Mesendoderm (in vitro differentiated cells): ENCODE data around the gene FANCE.
A peak's percentile ranks its signal among the peaks of the same experiment; 100 is the strongest.

Source experiments
- DNase-seq: peaks from one replicate; pipeline ENCODE4 v3.0.0; 2013
- H2AK5ac ChIP-seq: 2 replicates; pipeline ENCODE4 v1.6.1; 2013; ENCODE audit warnings: low read length, inconsistent platforms
- H2BK120ac ChIP-seq: 2 replicates; pipeline ENCODE4 v1.6.1; 2013; ENCODE audit warnings: low read depth, mild to moderate bottlenecking, low read length, moderate library complexity, mixed read lengths
- H2BK15ac ChIP-seq: replicated peaks from 2 replicates; pipeline ENCODE4 v1.6.1; 2013; ENCODE audit warnings: low read depth, mild to moderate bottlenecking, moderate library complexity
- H2BK5ac ChIP-seq: 2 replicates; pipeline ENCODE4 v1.6.1; 2013; ENCODE audit warnings: low read length, inconsistent platforms
- H3K18ac ChIP-seq: 2 replicates; pipeline ENCODE4 v1.6.1; 2013; ENCODE audit warnings: mild to moderate bottlenecking, low read length, mixed read lengths
- H3K23ac ChIP-seq: one replicate; pipeline ENCODE4 v1.6.1; 2013; ENCODE audit warnings: low read length
- H3K27ac ChIP-seq: 2 replicates; pipeline ENCODE4 v1.5.1; 2013; ENCODE audit warnings: low read depth, mild to moderate bottlenecking, inconsistent platforms, low read length, moderate library complexity
- H3K27me3 ChIP-seq: 2 replicates; pipeline ENCODE4 v1.6.1; 2013; ENCODE audit warnings: low read length, control low read depth, mild to moderate bottlenecking, inconsistent platforms; ENCODE audit not compliant: insufficient read depth, poor library complexity
- H3K36me3 ChIP-seq: 2 replicates; pipeline ENCODE4 v1.6.1; 2013; ENCODE audit warnings: low read length, inconsistent platforms; ENCODE audit not compliant: control insufficient read depth, insufficient read depth
- H3K4ac ChIP-seq: one replicate; pipeline ENCODE4 v1.6.1; 2013; ENCODE audit warnings: low read depth, mild to moderate bottlenecking, low read length, moderate library complexity
- H3K4me1 ChIP-seq: 2 replicates; pipeline ENCODE4 v1.6.1; 2013; ENCODE audit warnings: low read depth, low read length, inconsistent platforms; ENCODE audit not compliant: control insufficient read depth
- H3K4me2 ChIP-seq: 2 replicates; pipeline ENCODE4 v1.6.1; 2013; ENCODE audit warnings: low read length
- H3K4me3 ChIP-seq: 2 replicates; pipeline ENCODE4 v1.5.1; 2013; ENCODE audit warnings: mild to moderate bottlenecking, low read length
- H3K56ac ChIP-seq: one replicate; pipeline ENCODE4 v1.6.1; 2013; ENCODE audit warnings: low read length
- H3K79me1 ChIP-seq: 2 replicates; pipeline ENCODE4 v1.6.1; 2013; ENCODE audit warnings: low read length, inconsistent platforms
- H3K79me2 ChIP-seq: 2 replicates; pipeline ENCODE4 v1.6.1; 2013; ENCODE audit warnings: mild to moderate bottlenecking, low read length; ENCODE audit not compliant: control insufficient read depth, insufficient read depth
- H3K9ac ChIP-seq: 2 replicates; pipeline ENCODE4 v1.6.1; 2013; ENCODE audit warnings: low read length, inconsistent platforms
- H4K5ac ChIP-seq: one replicate; pipeline ENCODE4 v1.6.1; 2013; ENCODE audit warnings: low read length
- H4K8ac ChIP-seq: one replicate; pipeline ENCODE4 v1.6.1; 2013; ENCODE audit warnings: low read depth, mild to moderate bottlenecking, control low read depth, low read length, moderate library complexity
- WGBS: extraction: QIAGEN DNeasy Blood & Tissue Kit; methylation state at CpG from one replicate; pipeline ENCODE4 v1.1.7; 2013; ENCODE audit warnings: low lambda C conversion rate, missing lambda C conversion rate; ENCODE audit not compliant: insufficient coverage; ENCODE audit errors: extremely low coverage; 5-methylcytosine and 5-hydroxymethylcytosine counted together

FANCE gene

GRCh38 chr6:35497571-35498421, 45.7 kb downstream of the FANCE start:
- H3K4ac ChIP-seq, result peak overlapping the region; percentile 98
- H3K79me2 ChIP-seq, result peaks cover 32% of the 10 kb centered on the region
- WGBS, result no CpG with 5 or more reads among the region's 77 CpGs
- no peaks in the 10 kb centered on the region for H3K27me3 ChIP-seq
- H3K4me3 ChIP-seq, result peak overlapping the region; percentile 64
- peak overlapping the region; percentile 81 for H2BK5ac ChIP-seq
- H2BK120ac ChIP-seq, result peak overlapping the region; percentile 65
- peaks cover 13% of the 10 kb centered on the region for H3K79me1 ChIP-seq
- peak overlapping the region; percentile 93 for H3K27ac ChIP-seq
- H4K5ac ChIP-seq, result no peak overlapping the region
- peak overlapping the region; percentile 57 for H2AK5ac ChIP-seq
- H3K56ac ChIP-seq, result peak overlapping the region; percentile 99
- peak overlapping the region; percentile 76 for H3K4me2 ChIP-seq
- peak overlapping the region; percentile 99 for H3K18ac ChIP-seq
- H3K23ac ChIP-seq, result peak overlapping the region; percentile 83
- peaks cover 19% of the 10 kb centered on the region for H3K4me1 ChIP-seq
- H2BK15ac ChIP-seq, result no peak overlapping the region
- H3K9ac ChIP-seq, result peak overlapping the region; percentile 93
- H4K8ac ChIP-seq, result peak overlapping the region; percentile 69
- H3K36me3 ChIP-seq, result no peaks in the 10 kb centered on the region
- peak; percentile 84 for DNase-seq

- peak overlapping the region; percentile 82 for H3K4ac ChIP-seq
- DNase-seq, result peak; percentile 63
- H3K27me3 ChIP-seq, result no peaks in the 10 kb centered on the region
- H3K79me2 ChIP-seq, result peaks cover 27% of the 10 kb centered on the region
- H2AK5ac ChIP-seq, result peak overlapping the region; percentile 57
- H3K9ac ChIP-seq, result peak overlapping the region; percentile 93
- peak overlapping the region; percentile 76 for H3K4me2 ChIP-seq
- H3K4me3 ChIP-seq, result peak overlapping the region; percentile 64
- H2BK15ac ChIP-seq, result no peak overlapping the region
- no peak overlapping the region for H4K5ac ChIP-seq
- peaks cover 17% of the 10 kb centered on the region for H3K4me1 ChIP-seq
- WGBS, result no CpG with 5 or more reads among the region's 14 CpGs
- H2BK5ac ChIP-seq, result peak overlapping the region; percentile 81
- peak overlapping the region; percentile 99 for H3K56ac ChIP-seq
- H3K27ac ChIP-seq, result peak overlapping the region; percentile 25
- H3K36me3 ChIP-seq, result no peaks in the 10 kb centered on the region
- peak overlapping the region; percentile 99 for H3K18ac ChIP-seq
- H3K79me1 ChIP-seq, result peaks cover 12% of the 10 kb centered on the region
- H2BK120ac ChIP-seq, result peak overlapping the region; percentile 0
- peak overlapping the region; percentile 83 for H3K23ac ChIP-seq
- no peak overlapping the region for H4K8ac ChIP-seq
Observed at GRCh38 chr6:35498422-35499067, 46.4 kb downstream of the FANCE start.

GRCh38 chr6:35499372-35499771, 47.2 kb downstream of the FANCE start:
- no peak overlapping the region for H3K4ac ChIP-seq
- H3K79me1 ChIP-seq, result peaks cover 8% of the 10 kb centered on the region
- no peak overlapping the region for H4K8ac ChIP-seq
- no peak overlapping the region for H3K27ac ChIP-seq
- no peak overlapping the region for H2AK5ac ChIP-seq
- no peaks in the 10 kb centered on the region for H3K36me3 ChIP-seq
- no peak overlapping the region for H4K5ac ChIP-seq
- no peak overlapping the region for H2BK5ac ChIP-seq
- H2BK120ac ChIP-seq, result no peak overlapping the region
- H3K23ac ChIP-seq, result peak overlapping the region; percentile 0
- H3K4me1 ChIP-seq, result peaks cover 9% of the 10 kb centered on the region
- no peaks in the 10 kb centered on the region for H3K27me3 ChIP-seq
- no peak overlapping the region for H3K18ac ChIP-seq
- H3K4me2 ChIP-seq, result no peak overlapping the region
- no peak overlapping the region for H3K56ac ChIP-seq
- no peak overlapping the region for H3K9ac ChIP-seq
- peaks cover 19% of the 10 kb centered on the region for H3K79me2 ChIP-seq
- no peak overlapping the region for H2BK15ac ChIP-seq
- no peak overlapping the region for H3K4me3 ChIP-seq
- no peak for DNase-seq
- WGBS, result no CpG with 5 or more reads among the region's 4 CpGs

- Histone ChIP-seq H2BK5ac (no peak overlapping the region), H2BK15ac (no peak overlapping the region), H3K4ac (no peak overlapping the region), H2AK5ac (no peak overlapping the region), H4K5ac (no peak overlapping the region), H3K79me1 (peaks cover 3% of the 10 kb centered on the region), H3K23ac (no peak overlapping the region), H3K4me1 (peaks cover 9% of the 10 kb centered on the region), H3K9ac (peak overlapping the region; percentile 8), H3K36me3 (no peaks in the 10 kb centered on the region), H2BK120ac (no peak overlapping the region), H3K27me3 (no peaks in the 10 kb centered on the region), H3K18ac (no peak overlapping the region), H3K79me2 (peaks cover 5% of the 10 kb centered on the region), H3K4me2 (no peak overlapping the region), H3K4me3 (no peak overlapping the region), H3K27ac (no peak overlapping the region), H4K8ac (no peak overlapping the region), H3K56ac (no peak overlapping the region)
- DNase-seq, result peak; percentile 80
- no CpG with 5 or more reads among the region's 6 CpGs for WGBS
Observed at GRCh38 chr6:35500782-35501181, 48.6 kb downstream of the FANCE start.

- Histone ChIP-seq H3K4me2 (no peak overlapping the region), H3K27ac (no peak overlapping the region), H3K27me3 (no peaks in the 10 kb centered on the region), H3K79me1 (peaks cover 3% of the 10 kb centered on the region), H2AK5ac (no peak overlapping the region), H3K79me2 (no peaks in the 10 kb centered on the region), H2BK15ac (no peak overlapping the region), H3K56ac (no peak overlapping the region), H3K4me3 (no peak overlapping the region), H4K5ac (no peak overlapping the region), H3K9ac (no peak overlapping the region), H3K4me1 (peaks cover 9% of the 10 kb centered on the region), H4K8ac (no peak overlapping the region), H3K18ac (no peak overlapping the region), H3K4ac (no peak overlapping the region), H2BK120ac (no peak overlapping the region), H2BK5ac (no peak overlapping the region), H3K36me3 (no peaks in the 10 kb centered on the region), H3K23ac (no peak overlapping the region)
- WGBS, result no CpG with 5 or more reads among the region's 2 CpGs
- DNase-seq, result no peak
Observed at GRCh38 chr6:35501784-35502183, 49.6 kb downstream of the FANCE start.
